K562 (cell line): ENCODE data around the gene ANP32B. TPM values are rescaled to one million over a fixed set of nuclear protein-coding genes. Genes with fewer than 3 reads are reported as not detected.

ENCODE experiments used
- ATAC-seq: fragments of 200-7000 bp; cut with Tn5 transposase; 3 replicates; pipeline ENCODE4 v1.9.1; 2020; ENCODE audit warnings: moderate library complexity
- BruUV-seq: library from RNA; stranded (reverse); fragments of 400-500 nt; replicated peaks from 2 replicates; lab custom pipeline; 2021; lab: Mats Ljungman, UMichigan
- CTCF ChIA-PET: fragments of 300-600 bp; formaldehyde crosslinking; extraction: SDS; loops from one replicate; lab custom pipeline; 2021; ENCODE audit warnings: low intra/inter-chr PET ratio; lab: Yijun Ruan, JAX
- POLR2A ChIA-PET: fragments of 300-600, 350-650 bp; sonication (Branson Sonifier 250); formaldehyde crosslinking; extraction: SDS; loops from one replicate; lab custom pipeline; 2021; ENCODE audit warnings: antibody characterized with exemption, inconsistent platforms; lab: Yijun Ruan, JAX
- DNase-seq, 4 experiments: peaks; one replicate each; pipeline versions ENCODE4 v3.0.0 to v3.0.0-alpha.2; 2011 to 2018; ENCODE audit warnings: low spot score in 3 of 4, mixed read lengths in 3 of 4; ENCODE audit errors: extremely low read depth in 1 of 4
- FAIRE-seq: peaks from 2 replicates; lab custom pipeline; 2011; peaks lifted over from hg19 to GRCh38; lab: Jason Lieb, UNC
- H2AFZ ChIP-seq: 2 replicates; pipeline ENCODE4 v1.6.0; 2011; ENCODE audit warnings: low read depth, low read length, control low read depth, inconsistent platforms
- H3K27ac ChIP-seq: fragments of 200-600 bp; 3 replicates; pipeline ENCODE4 v1.8.0; 2011; ENCODE audit warnings: low read depth, mild to moderate bottlenecking, control low read depth, inconsistent platforms, low read length, moderate library complexity, mixed read lengths; ENCODE audit errors: extremely low read depth
- H3K27me3 ChIP-seq, 2 experiments: fragments of 300-600 bp in 1 of 2; 2 replicates in 1 of 2; 3 replicates in 1 of 2; pipeline versions ENCODE4 v1.6.0 to v1.8.0; 2011; ENCODE audit warnings: inconsistent platforms in 2 of 2, low read length in 2 of 2, mild to moderate bottlenecking in 1 of 2, mixed read lengths in 1 of 2, moderate library complexity in 1 of 2; ENCODE audit not compliant: control insufficient read depth in 2 of 2, insufficient read depth in 2 of 2
- H3K36me3 ChIP-seq: fragments of 300-600 bp; 3 replicates; pipeline ENCODE4 v1.8.0; 2011; ENCODE audit warnings: mild to moderate bottlenecking, low read length, inconsistent platforms; ENCODE audit not compliant: control insufficient read depth, insufficient read depth
- H3K4me1 ChIP-seq, 2 experiments: fragments of 200-600 bp in 1 of 2; replicated peaks in 1 of 2; 2 replicates in 1 of 2; 3 replicates in 1 of 2; pipeline versions ENCODE4 v1.5.1 to v1.8.0; 2011; ENCODE audit warnings: inconsistent platforms in 2 of 2, low read length in 2 of 2, mild to moderate bottlenecking in 1 of 2, mixed read lengths in 1 of 2, moderate library complexity in 1 of 2; ENCODE audit not compliant: control insufficient read depth in 2 of 2, insufficient read depth in 2 of 2
- H3K4me2 ChIP-seq: 2 replicates; pipeline ENCODE4 v1.6.1; 2011; ENCODE audit warnings: low read length, control low read depth, inconsistent platforms, mixed read lengths; ENCODE audit not compliant: insufficient read depth
- H3K4me3 ChIP-seq: fragments of 200-600 bp; sonication (generic), shearing (Covaris generic); 2 replicates; pipeline ENCODE4 v1.5.1; 2016; ENCODE audit warnings: control low read depth, inconsistent platforms
- H3K79me2 ChIP-seq: fragments of 200-600 bp; 3 replicates; pipeline ENCODE4 v1.8.0; 2011; ENCODE audit warnings: low read length, inconsistent platforms; ENCODE audit not compliant: control insufficient read depth, insufficient read depth
- H3K9ac ChIP-seq, 2 experiments: 2 replicates each; pipeline versions ENCODE4 v1.6.0 to v1.6.1; 2011; ENCODE audit warnings: low read depth in 2 of 2, low read length in 2 of 2, control low read depth in 1 of 2, inconsistent platforms in 1 of 2, mild to moderate bottlenecking in 1 of 2, mixed read lengths in 1 of 2; ENCODE audit not compliant: insufficient read depth in 1 of 2
- H3K9me1 ChIP-seq: one replicate; pipeline ENCODE4 v1.6.0; 2011; ENCODE audit warnings: inconsistent platforms, mild to moderate bottlenecking, low read length, moderate library complexity; ENCODE audit not compliant: control insufficient read depth, insufficient read depth
- H3K9me3 ChIP-seq: replicated peaks from 2 replicates; pipeline ENCODE4 v1.5.1; 2011; ENCODE audit warnings: low read depth, low read length, inconsistent platforms; ENCODE audit not compliant: control insufficient read depth, insufficient read depth
- H4K20me1 ChIP-seq: replicated peaks from 2 replicates; pipeline ENCODE4 v1.6.1; 2011; ENCODE audit warnings: low read length, inconsistent platforms, mixed read lengths; ENCODE audit not compliant: control insufficient read depth, insufficient read depth
- ERF ChIP-seq: fragments of 450-650 bp; formaldehyde crosslinking; IDR thresholded peaks from 2 replicates; pipeline ENCODE4 v1.4.0; 2020; ENCODE audit warnings: mild to moderate bottlenecking, mixed read lengths
- NR2F6 ChIP-seq: fragments of 450-650 bp; formaldehyde crosslinking; IDR thresholded peaks from 2 replicates; pipeline ENCODE4 v1.4.0; 2020; ENCODE audit warnings: mild to moderate bottlenecking
- ZNF592 ChIP-seq: fragments of 450-650 bp; IDR thresholded peaks from 2 replicates; pipeline ENCODE4 v1.6.1; 2017; ENCODE audit warnings: antibody characterized with exemption, mild to moderate bottlenecking
- in situ Hi-C: fragments of 300-500 bp; cut with MboI; formaldehyde crosslinking; loops from 4 replicates; pipeline ENCODE4 v1.15.0; 2018; ENCODE audit warnings: inconsistent platforms, mixed read lengths
- intact Hi-C: fragments of 100-400 bp; cut with micrococcal nuclease; formaldehyde crosslinking; loops from 2 replicates; pipeline ENCODE4 v1.14.2; 2022
- polyA plus RNA-seq, 8 experiments: library from polyadenylated mRNA; depleted of rRNA in 4 of 8; stranded (reverse) in 5 of 8; unstranded in 3 of 8; fragments of >200 nt; fragmentation: Nextera tagmentation in 2 of 8; fragmentation: Illumina TruSeq in 1 of 8; extraction: Ambion mirVana in 2 of 8; extraction: Trizol in 1 of 8; gene quantifications; 2 replicates each; pipeline versions ENCODE4 v1.2.1 to v1.2.3, GENCODE V29; 2011 to 2014; ENCODE audit warnings: inconsistent platforms in 1 of 8, missing spikeins in 1 of 8
- total RNA-seq, 7 experiments: library from RNA; depleted of rRNA in 6 of 7; stranded (reverse); fragments of >200 nt in 6 of 7; fragmentation: Illumina TruSeq in 2 of 7; extraction: Trizol in 2 of 7; gene quantifications; 2 replicates each; pipeline versions ENCODE4 v1.2.1 to v1.2.3, GENCODE V29; 2011 to 2021; ENCODE audit warnings: low replicate concordance in 1 of 7
- TF ChIP-seq, protein P1 (sequence below): fragments of 450-650 bp; formaldehyde crosslinking; IDR thresholded peaks from 2 replicates; pipeline ENCODE4 v1.4.0; 2022; ENCODE audit warnings: missing genetic modification characterization
- TF ChIP-seq, protein P2 (sequence below), 2 experiments: fragments of 450-650 bp in 1 of 2; sonication (generic) in 1 of 2; formaldehyde crosslinking in 1 of 2; IDR thresholded peaks; 2 replicates each; pipeline versions ENCODE4 v1.7.1 to v1.9.0; 2016 to 2022; ENCODE audit warnings: inconsistent platforms in 1 of 2, mild to moderate bottlenecking in 1 of 2, missing genetic modification reagents in 1 of 2

Gene ANP32B
- total and polyA plus RNA-seq, 9 of the 15 experiments (the other 6 are each of a cell fraction or from before 2014, with no cell fraction given), result 68.9 to 815 (median 141) TPM

GRCh38 chr9:97936998-97937397 is 46.1 kb upstream of the ANP32B start:
- POLR2A ChIA-PET, result interaction anchor here (0.9 to 1.7 kb wide), 5 partner anchors 12 to 49 kb away, joined by 3 to 8 read pairs (median 5); partner anchors contain the start of gene ANP32B
- intact Hi-C loops, result no loop called here
- peak overlapping the region; percentile 79 for H3K27ac ChIP-seq
- peaks cover 96% of the 10 kb centered on the region for H3K79me2 ChIP-seq
- DNase-seq (no peak), ATAC-seq (peak; percentile 8), FAIRE-seq (no peak)
- CTCF ChIA-PET, result no interaction called here
- H3K4me1 ChIP-seq, result peaks cover 21 to 48% of the 10 kb centered on the region in 2 experiments; a peak in 4 of 5 replicates
- H4K20me1 ChIP-seq, result no peaks in the 10 kb centered on the region
- no peaks in the 10 kb centered on the region for H3K9me3 ChIP-seq
- no peaks in the 10 kb centered on the region for H3K9me1 ChIP-seq
- no peaks in the 10 kb centered on the region for H3K27me3 ChIP-seq
- peaks cover 42% of the 10 kb centered on the region for H3K36me3 ChIP-seq
- H2AFZ ChIP-seq, result no peak overlapping the region
- H3K4me2 ChIP-seq, result peak overlapping the region; percentile 95
- BruUV-seq, result no TSS peak
- peak overlapping the region; percentile 43 for H3K4me3 ChIP-seq
- in situ Hi-C loops, result no loop called here
- H3K9ac ChIP-seq, result peak overlapping the region in 1 of 2 experiments; percentile 84; a peak in 2 of 4 replicates
- TF ChIP-seq ZNF592 (0 out of 2 replicates have a peak, but pooled peaks have one; percentile 31), NR2F6 (CRISPR knock-in tag) (no peak), ERF (no peak)
- TF ChIP-seq, protein P1, sequence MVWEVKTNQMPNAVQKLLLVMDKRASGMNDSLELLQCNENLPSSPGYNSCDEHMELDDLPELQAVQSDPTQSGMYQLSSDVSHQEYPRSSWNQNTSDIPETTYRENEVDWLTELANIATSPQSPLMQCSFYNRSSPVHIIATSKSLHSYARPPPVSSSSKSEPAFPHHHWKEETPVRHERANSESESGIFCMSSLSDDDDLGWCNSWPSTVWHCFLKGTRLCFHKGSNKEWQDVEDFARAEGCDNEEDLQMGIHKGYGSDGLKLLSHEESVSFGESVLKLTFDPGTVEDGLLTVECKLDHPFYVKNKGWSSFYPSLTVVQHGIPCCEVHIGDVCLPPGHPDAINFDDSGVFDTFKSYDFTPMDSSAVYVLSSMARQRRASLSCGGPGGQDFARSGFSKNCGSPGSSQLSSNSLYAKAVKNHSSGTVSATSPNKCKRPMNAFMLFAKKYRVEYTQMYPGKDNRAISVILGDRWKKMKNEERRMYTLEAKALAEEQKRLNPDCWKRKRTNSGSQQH, result no peak
- TF ChIP-seq, protein P2, sequence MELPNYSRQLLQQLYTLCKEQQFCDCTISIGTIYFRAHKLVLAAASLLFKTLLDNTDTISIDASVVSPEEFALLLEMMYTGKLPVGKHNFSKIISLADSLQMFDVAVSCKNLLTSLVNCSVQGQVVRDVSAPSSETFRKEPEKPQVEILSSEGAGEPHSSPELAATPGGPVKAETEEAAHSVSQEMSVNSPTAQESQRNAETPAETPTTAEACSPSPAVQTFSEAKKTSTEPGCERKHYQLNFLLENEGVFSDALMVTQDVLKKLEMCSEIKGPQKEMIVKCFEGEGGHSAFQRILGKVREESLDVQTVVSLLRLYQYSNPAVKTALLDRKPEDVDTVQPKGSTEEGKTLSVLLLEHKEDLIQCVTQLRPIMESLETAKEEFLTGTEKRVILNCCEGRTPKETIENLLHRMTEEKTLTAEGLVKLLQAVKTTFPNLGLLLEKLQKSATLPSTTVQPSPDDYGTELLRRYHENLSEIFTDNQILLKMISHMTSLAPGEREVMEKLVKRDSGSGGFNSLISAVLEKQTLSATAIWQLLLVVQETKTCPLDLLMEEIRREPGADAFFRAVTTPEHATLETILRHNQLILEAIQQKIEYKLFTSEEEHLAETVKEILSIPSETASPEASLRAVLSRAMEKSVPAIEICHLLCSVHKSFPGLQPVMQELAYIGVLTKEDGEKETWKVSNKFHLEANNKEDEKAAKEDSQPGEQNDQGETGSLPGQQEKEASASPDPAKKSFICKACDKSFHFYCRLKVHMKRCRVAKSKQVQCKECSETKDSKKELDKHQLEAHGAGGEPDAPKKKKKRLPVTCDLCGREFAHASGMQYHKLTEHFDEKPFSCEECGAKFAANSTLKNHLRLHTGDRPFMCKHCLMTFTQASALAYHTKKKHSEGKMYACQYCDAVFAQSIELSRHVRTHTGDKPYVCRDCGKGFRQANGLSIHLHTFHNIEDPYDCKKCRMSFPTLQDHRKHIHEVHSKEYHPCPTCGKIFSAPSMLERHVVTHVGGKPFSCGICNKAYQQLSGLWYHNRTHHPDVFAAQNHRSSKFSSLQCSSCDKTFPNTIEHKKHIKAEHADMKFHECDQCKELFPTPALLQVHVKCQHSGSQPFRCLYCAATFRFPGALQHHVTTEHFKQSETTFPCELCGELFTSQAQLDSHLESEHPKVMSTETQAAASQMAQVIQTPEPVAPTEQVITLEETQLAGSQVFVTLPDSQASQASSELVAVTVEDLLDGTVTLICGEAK (IDR thresholded peaks at IDR 0.05), result peak; percentile 3; the same call in 1 of the 2 replicates
- TF ChIP-seq, protein P2 (CRISPR knock-in tag; IDR thresholded peaks at IDR 0.05), result no peak
